ENCODE data around the gene TMEM117.

Gene TMEM117

DNA sequence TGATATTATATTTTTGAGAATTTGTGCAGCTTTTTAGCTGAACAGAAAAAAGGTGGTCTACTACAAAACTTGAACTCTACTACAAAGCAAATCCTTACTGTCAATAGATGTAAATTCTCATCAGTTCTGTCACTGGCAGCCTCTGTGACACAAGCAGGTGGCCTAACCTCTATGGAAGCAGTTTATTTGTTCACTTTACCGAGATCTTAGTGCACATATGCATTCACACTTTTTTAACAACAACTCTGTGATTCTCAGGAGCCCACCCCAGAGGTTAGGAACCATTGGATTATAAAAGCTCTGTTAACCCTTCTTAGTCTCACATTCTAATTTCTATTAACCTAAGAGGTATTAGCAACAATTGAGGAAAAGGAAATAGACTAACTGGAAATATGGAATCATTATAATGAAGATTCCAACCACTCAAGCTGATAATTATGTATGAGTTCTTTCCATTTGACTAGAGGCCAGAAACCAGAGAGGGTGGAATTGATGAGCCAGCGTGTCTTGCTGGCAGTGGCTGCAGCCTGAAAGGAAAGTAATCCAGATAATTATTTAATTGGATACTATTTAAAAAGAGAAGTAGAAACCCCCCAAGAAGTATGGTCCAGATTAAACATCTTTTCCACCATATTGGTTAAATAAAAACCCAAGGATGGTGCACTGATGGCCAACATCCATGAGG is 451.1 kb downstream of the TMEM117 start:
- H3K4me3 ChIP-seq (ENCODE audit: low read depth, low read length), result no peak overlapping the region
- TF ChIP-seq, protein P1, sequence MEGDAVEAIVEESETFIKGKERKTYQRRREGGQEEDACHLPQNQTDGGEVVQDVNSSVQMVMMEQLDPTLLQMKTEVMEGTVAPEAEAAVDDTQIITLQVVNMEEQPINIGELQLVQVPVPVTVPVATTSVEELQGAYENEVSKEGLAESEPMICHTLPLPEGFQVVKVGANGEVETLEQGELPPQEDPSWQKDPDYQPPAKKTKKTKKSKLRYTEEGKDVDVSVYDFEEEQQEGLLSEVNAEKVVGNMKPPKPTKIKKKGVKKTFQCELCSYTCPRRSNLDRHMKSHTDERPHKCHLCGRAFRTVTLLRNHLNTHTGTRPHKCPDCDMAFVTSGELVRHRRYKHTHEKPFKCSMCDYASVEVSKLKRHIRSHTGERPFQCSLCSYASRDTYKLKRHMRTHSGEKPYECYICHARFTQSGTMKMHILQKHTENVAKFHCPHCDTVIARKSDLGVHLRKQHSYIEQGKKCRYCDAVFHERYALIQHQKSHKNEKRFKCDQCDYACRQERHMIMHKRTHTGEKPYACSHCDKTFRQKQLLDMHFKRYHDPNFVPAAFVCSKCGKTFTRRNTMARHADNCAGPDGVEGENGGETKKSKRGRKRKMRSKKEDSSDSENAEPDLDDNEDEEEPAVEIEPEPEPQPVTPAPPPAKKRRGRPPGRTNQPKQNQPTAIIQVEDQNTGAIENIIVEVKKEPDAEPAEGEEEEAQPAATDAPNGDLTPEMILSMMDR (IDR thresholded peaks at IDR 0.05; ENCODE audit: low read depth, low read length, missing control alignments), result no peak
- DNase-seq (ENCODE audit: low read depth), result no peak

DNA sequence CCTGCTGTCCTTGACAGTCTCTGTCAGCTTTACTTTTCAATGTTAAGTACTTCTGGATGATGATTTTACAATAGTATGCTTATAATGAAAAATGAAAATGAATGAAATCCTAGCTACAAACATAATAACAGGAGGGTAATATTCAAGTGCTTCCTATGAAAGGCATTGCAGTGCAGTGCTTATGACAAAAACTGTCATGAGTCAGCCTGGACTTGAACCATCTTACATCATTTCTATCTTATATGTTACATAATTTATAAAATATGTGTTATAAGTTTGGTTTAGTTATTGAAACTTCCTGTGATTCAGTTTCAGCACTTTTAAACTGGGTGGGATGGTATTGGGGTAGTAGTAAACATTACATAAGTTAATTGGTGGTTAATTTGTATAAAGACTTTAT is 451.7 kb downstream of the TMEM117 start:
- TF ChIP-seq, protein P1 (IDR thresholded peaks at IDR 0.05; ENCODE audit: low read depth, low read length, missing control alignments), result no peak
- no peak overlapping the region for H3K4me3 ChIP-seq (ENCODE audit: low read depth, low read length)
- no peak for DNase-seq (ENCODE audit: low read depth)

DNA sequence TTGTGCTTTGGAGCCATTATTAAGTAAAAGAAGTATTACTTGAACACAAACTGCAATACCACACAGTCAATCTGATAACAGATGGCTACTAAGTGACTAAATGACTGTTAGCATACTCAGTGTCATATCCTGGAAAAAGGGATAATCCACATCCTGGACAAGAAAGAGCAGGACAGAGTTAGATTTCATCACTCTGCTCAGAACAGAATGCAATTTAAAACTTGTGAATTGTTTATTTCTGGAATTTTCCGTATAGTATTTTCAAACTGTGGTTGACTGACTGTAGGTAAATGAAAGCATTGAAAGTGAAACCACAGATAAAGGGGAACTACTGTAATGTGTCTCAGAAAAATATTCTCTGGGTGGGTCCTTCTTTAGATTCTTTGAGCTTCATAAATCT is 458.8 kb downstream of the TMEM117 start:
- peak; percentile 21 for DNase-seq (ENCODE audit: low read depth)
- no peak overlapping the region for H3K4me3 ChIP-seq (ENCODE audit: low read depth, low read length)
- TF ChIP-seq, protein P1 (IDR thresholded peaks at IDR 0.05; ENCODE audit: low read depth, low read length, missing control alignments), result no peak

DNA sequence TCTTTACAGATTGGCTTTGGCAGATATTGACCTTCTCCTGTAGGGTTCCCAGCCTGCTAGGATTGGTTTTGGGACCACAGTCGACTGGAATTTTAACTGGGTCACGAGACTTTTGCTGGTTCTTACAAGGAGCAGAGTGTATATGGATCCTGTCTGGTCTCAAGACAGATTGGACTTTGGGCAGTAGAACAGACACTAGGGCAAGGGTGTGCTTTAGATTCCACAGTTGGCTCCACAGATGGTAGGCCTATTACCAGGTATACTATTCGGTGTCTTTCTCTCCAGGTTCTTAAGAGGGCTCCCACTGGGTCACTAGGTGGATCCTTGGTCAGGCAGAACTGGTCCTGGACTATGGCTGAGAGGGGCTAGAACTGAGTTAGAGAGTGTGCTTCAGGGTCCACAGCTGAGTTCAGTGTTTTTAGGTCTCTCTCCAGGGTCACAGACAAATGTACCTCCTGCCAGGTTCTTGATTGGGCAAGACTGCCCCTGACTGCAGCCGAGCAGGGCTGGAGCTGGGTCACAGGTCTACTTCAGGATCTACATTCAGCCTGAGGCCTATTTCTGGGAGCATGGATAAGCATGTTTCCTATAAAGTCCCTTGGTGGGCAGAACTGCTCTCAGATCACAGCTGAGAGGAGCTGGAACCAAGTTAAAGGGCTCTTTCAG is 460.2 kb downstream of the TMEM117 start:
- no peak for DNase-seq (ENCODE audit: low read depth)
- TF ChIP-seq, protein P1 (IDR thresholded peaks at IDR 0.05; ENCODE audit: low read depth, low read length, missing control alignments), result no peak
- H3K4me3 ChIP-seq (ENCODE audit: low read depth, low read length), result no peak overlapping the region

DNA sequence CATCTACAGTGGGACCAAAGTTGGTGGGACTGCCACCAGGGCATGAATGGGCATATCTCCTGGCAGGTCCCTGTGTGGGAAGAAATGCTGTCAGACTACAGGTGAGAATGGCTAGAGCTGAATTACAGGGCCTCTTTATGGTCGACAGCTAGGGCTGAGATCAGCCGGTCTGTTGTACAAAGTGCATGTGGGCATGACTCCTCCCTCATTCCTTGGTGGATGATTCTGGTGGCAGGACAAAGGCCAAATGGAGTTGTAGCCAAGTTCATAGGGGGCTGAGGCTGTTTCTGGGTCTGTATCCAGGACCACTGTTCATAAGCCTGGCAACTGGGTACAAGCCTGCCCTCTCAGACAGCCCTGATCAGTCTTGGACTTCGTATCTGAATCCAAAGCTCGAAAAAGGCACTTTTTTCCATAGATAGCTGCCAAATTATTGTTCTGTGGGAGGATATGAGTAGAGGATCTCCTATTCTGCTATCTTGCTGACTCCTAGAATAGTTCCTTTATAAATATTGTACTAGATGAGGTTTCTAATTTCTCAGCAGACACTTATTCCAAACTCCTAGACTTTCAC is 460.8 kb downstream of the TMEM117 start:
- TF ChIP-seq, protein P1 (IDR thresholded peaks at IDR 0.05; ENCODE audit: low read depth, low read length, missing control alignments), result no peak
- H3K4me3 ChIP-seq (ENCODE audit: low read depth, low read length), result no peak overlapping the region

DNA sequence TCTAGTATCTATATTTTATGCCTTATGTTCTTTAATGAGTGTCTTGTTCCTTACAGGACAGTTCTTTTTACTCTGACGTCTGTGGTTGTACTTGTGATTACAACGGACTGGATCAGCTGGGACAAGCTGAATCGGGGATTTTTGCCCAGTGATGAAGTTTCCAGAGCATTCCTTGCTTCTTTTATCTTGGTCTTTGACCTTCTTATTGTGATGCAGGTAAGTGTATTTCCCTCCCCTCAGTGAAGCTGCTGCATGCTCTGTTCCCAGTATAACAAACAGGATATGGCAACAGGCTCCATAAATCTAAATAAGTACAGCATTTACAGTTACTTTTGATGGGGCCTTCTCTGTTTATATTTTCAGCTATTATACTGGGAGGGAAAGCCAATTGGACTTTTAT is 463.6 kb downstream of the TMEM117 start:
- TF ChIP-seq, protein P1 (IDR thresholded peaks at IDR 0.05; ENCODE audit: low read depth, low read length, missing control alignments), result no peak
- DNase-seq (ENCODE audit: low read depth), result no peak
- H3K4me3 ChIP-seq (ENCODE audit: low read depth, low read length), result no peak overlapping the region

More for the DNA sequence above, 460.8 kb downstream of the TMEM117 start:
- no peak for DNase-seq (ENCODE audit: low read depth)

All from GM12864 (cell line).